Endothelial cell of umbilical vein (primary cell): ENCODE results near the gene CPVL. TPM values are rescaled to one million over a fixed set of nuclear protein-coding genes. Genes with fewer than 3 reads are reported as not detected.

Experiments used
- BruUV-seq: library from RNA; stranded (reverse); fragments of 400-500 nt; replicated peaks from 2 replicates; lab custom pipeline; 2021; lab: Mats Ljungman, UMichigan
- CTCF ChIA-PET: fragments of 300-600, 350-600 bp; sonication (Branson Sonifier 250); formaldehyde crosslinking; loops from one replicate; lab custom pipeline; 2021; ENCODE audit warnings: antibody characterized with exemption, inconsistent platforms; lab: Charles Lee
- POLR2A ChIA-PET: fragments of 300-600, 350-600 bp; sonication (Branson Sonifier 250); formaldehyde crosslinking; loops from one replicate; lab custom pipeline; 2021; ENCODE audit warnings: antibody characterized with exemption, inconsistent platforms; lab: Charles Lee
- DNase-seq: peaks from one replicate; pipeline ENCODE4 v3.0.0-alpha.2; 2011; ENCODE audit warnings: low read depth, low spot score
- FAIRE-seq: peaks from 2 replicates; lab custom pipeline; 2011; peaks lifted over from hg19 to GRCh38; lab: Jason Lieb, UNC
- H2AFZ ChIP-seq: 2 replicates; pipeline ENCODE4 v1.6.0; 2012; ENCODE audit warnings: low read depth, low read length, control low read depth, inconsistent platforms
- H3K27ac ChIP-seq: 2 replicates; pipeline ENCODE4 v1.5.1; 2011; ENCODE audit warnings: low read depth, mild to moderate bottlenecking, control low read depth, low read length, moderate library complexity; ENCODE audit not compliant: insufficient read depth
- H3K27me3 ChIP-seq, 2 experiments: 2 replicates each; pipeline versions ENCODE4 v1.6.0 to v1.6.1; 2011; ENCODE audit warnings: low read length in 2 of 2, mixed read lengths in 1 of 2; ENCODE audit not compliant: control insufficient read depth in 2 of 2, insufficient read depth in 2 of 2
- H3K36me3 ChIP-seq, 2 experiments: 2 replicates in 1 of 2; 3 replicates in 1 of 2; pipeline ENCODE4 v1.5.1; 2011; ENCODE audit warnings: low read length in 2 of 2, mild to moderate bottlenecking in 1 of 2, moderate library complexity in 1 of 2; ENCODE audit not compliant: control insufficient read depth in 2 of 2, insufficient read depth in 2 of 2; ENCODE audit errors: extremely low read depth in 1 of 2
- H3K4me1 ChIP-seq: 3 replicates; pipeline ENCODE4 v1.5.1; 2011; ENCODE audit warnings: mild to moderate bottlenecking, low read length; ENCODE audit not compliant: control insufficient read depth, insufficient read depth; ENCODE audit errors: extremely low read depth
- H3K4me2 ChIP-seq: 2 replicates; pipeline ENCODE4 v1.6.1; 2011; ENCODE audit warnings: low read length, control low read depth, mixed read lengths; ENCODE audit not compliant: insufficient read depth
- H3K4me3 ChIP-seq, 3 experiments: fragments of 200-600 bp in 1 of 3; sonication (generic), shearing (Covaris generic) in 1 of 3; replicated peaks in 1 of 3; 2 replicates each; pipeline ENCODE4 v1.5.1; 2011 to 2016; ENCODE audit warnings: control low read depth in 3 of 3, low read length in 3 of 3, mild to moderate bottlenecking in 2 of 3, inconsistent platforms in 1 of 3, low read depth in 1 of 3, moderate library complexity in 1 of 3; ENCODE audit not compliant: insufficient read depth in 1 of 3
- H3K79me2 ChIP-seq: 2 replicates; pipeline ENCODE4 v1.6.0; 2012; ENCODE audit warnings: low read length, inconsistent platforms; ENCODE audit not compliant: control insufficient read depth, insufficient read depth
- H3K9ac ChIP-seq: replicated peaks from 2 replicates; pipeline ENCODE3; 2011; ENCODE audit warnings: low read length, control low read depth; ENCODE audit not compliant: insufficient read depth; ENCODE audit errors: extremely low read depth
- H3K9me1 ChIP-seq: replicated peaks from 3 replicates; pipeline ENCODE4 v1.6.0; 2011; ENCODE audit warnings: mild to moderate bottlenecking, low read length; ENCODE audit not compliant: control insufficient read depth, insufficient read depth; ENCODE audit errors: extremely low read depth
- H3K9me3 ChIP-seq: replicated peaks from 2 replicates; pipeline ENCODE4 v1.5.1; 2012; ENCODE audit warnings: low read length, inconsistent platforms; ENCODE audit not compliant: control insufficient read depth, insufficient read depth
- H4K20me1 ChIP-seq: replicated peaks from 2 replicates; pipeline ENCODE3; 2011; ENCODE audit warnings: mild to moderate bottlenecking, low read length; ENCODE audit not compliant: control insufficient read depth, insufficient read depth; ENCODE audit errors: extremely low read depth
- CTCF ChIP-seq, 2 donors: IDR thresholded peaks; 1 replicate in 1 of 2; 2 replicates in 1 of 2; pipeline ENCODE4 v1.5.1; 2011; ENCODE audit warnings: low read length in 2 of 2, mild to moderate bottlenecking in 2 of 2, moderate library complexity in 2 of 2, control low read depth in 1 of 2, inconsistent platforms in 1 of 2, low read depth in 1 of 2; ENCODE audit not compliant: insufficient read depth in 1 of 2; ENCODE audit errors: extremely low read depth in 1 of 2
- EZH2 ChIP-seq: IDR thresholded peaks from 2 replicates; pipeline ENCODE4 v1.6.1; 2012; ENCODE audit warnings: borderline replicate concordance, low read depth, mild to moderate bottlenecking, moderate library complexity, low read length, inconsistent platforms; ENCODE audit not compliant: severe bottlenecking
- FOS ChIP-seq: IDR thresholded peaks from 2 replicates; pipeline ENCODE4 v1.6.1; 2011; ENCODE audit warnings: mild to moderate bottlenecking, low read length, moderate library complexity, borderline replicate concordance; ENCODE audit not compliant: insufficient read depth
- GATA2 ChIP-seq: IDR thresholded peaks from 2 replicates; pipeline ENCODE4 v1.7.0; 2011; ENCODE audit warnings: low read depth, mild to moderate bottlenecking, moderate library complexity, mixed read lengths, low read length; ENCODE audit not compliant: insufficient read length, insufficient read depth
- JUN ChIP-seq: IDR thresholded peaks from 2 replicates; pipeline ENCODE4 v1.6.1; 2011; ENCODE audit warnings: borderline replicate concordance, low read depth; ENCODE audit not compliant: insufficient read length, insufficient read depth
- MAX ChIP-seq: IDR thresholded peaks from 2 replicates; pipeline ENCODE4 v1.6.1; 2011; ENCODE audit not compliant: insufficient read depth, insufficient read length
- MYC ChIP-seq: IDR thresholded peaks from one replicate; pipeline ENCODE4 v1.6.1; 2011; ENCODE audit warnings: mild to moderate bottlenecking, low read depth, low read length
- POLR2A ChIP-seq: IDR thresholded peaks from 2 replicates; pipeline ENCODE4 v1.6.1; 2012; ENCODE audit warnings: low read depth, mild to moderate bottlenecking, control low read depth, low read length
- POLR2AphosphoS5 ChIP-seq: IDR thresholded peaks from 2 replicates; pipeline ENCODE4 v1.6.1; 2012; ENCODE audit warnings: low read depth, mild to moderate bottlenecking, control low read depth, low read length, moderate library complexity; ENCODE audit not compliant: insufficient read depth
- dilution Hi-C: fragments of 300-500 bp; cut with MboI; formaldehyde crosslinking; loops from one replicate; pipeline ENCODE4 v1.15.0; 2019; ENCODE audit warnings: low sequenced_read_pairs; ENCODE audit not compliant: extremely low pct_ligation_motif_present
- intact Hi-C: fragments of 100-400 bp; cut with micrococcal nuclease; formaldehyde crosslinking; loops from one replicate; pipeline ENCODE4 v1.10.0; 2022
- polyA plus RNA-seq, 4 experiments: library from polyadenylated mRNA; depleted of rRNA in 3 of 4; stranded (reverse) in 3 of 4; unstranded in 1 of 4; fragments of >200 nt; gene quantifications; 2 replicates each; pipeline versions ENCODE4 v1.2.1 to v1.2.3, GENCODE V29; 2011 to 2012; ENCODE audit warnings: missing spikeins in 1 of 4
- total RNA-seq: library from RNA; stranded (reverse); gene quantifications from 2 replicates; pipeline ENCODE4 v1.2.3, GENCODE V29; 2021

The CPVL gene
- total and polyA plus RNA-seq, 2 donors (not counting 3 experiments of a cell fraction or from before 2014, with no cell fraction given): 0.14 TPM; not detected in 1

GRCh38 chr7:29116361-29117200, 29.8 kb downstream of the CPVL start:
- H3K4me2 ChIP-seq: peak overlapping the region; percentile 49
- H3K9ac ChIP-seq: no peak overlapping the region
- ChIA-PET POLR2A (no interaction called here), CTCF (interaction anchor here (0.6 to 38.9 kb wide), 7 partner anchors 9 to 292 kb away, joined by 3 to 1408 read pairs (median 4); no protein-coding TSS in a partner anchor)
- no peaks in the 10 kb centered on the region for H3K36me3 ChIP-seq
- FAIRE-seq (peak; percentile 55), DNase-seq (peak; percentile 69)
- H2AFZ ChIP-seq: peak overlapping the region; percentile 44
- no peaks in the 10 kb centered on the region for H3K27me3 ChIP-seq
- no peak overlapping the region for H3K4me3 ChIP-seq
- intact Hi-C loops (loop anchor here (5.0 to 10.0 kb wide), 3 partner anchors 61 to 448 kb away; partner anchors contain the start of gene PRR15), dilution Hi-C loops (no loop called here)
- no TSS peak for BruUV-seq
- H4K20me1 ChIP-seq: no peaks in the 10 kb centered on the region
- H3K4me1 ChIP-seq: peaks cover 16% of the 10 kb centered on the region
- no peaks in the 10 kb centered on the region for H3K9me3 ChIP-seq
- TF ChIP-seq POLR2AphosphoS5 (no peak), FOS (peak; percentile 24)
- H3K9me1 ChIP-seq: no peaks in the 10 kb centered on the region
- H3K27ac ChIP-seq: no peak overlapping the region
- H3K79me2 ChIP-seq: no peaks in the 10 kb centered on the region

DNA sequence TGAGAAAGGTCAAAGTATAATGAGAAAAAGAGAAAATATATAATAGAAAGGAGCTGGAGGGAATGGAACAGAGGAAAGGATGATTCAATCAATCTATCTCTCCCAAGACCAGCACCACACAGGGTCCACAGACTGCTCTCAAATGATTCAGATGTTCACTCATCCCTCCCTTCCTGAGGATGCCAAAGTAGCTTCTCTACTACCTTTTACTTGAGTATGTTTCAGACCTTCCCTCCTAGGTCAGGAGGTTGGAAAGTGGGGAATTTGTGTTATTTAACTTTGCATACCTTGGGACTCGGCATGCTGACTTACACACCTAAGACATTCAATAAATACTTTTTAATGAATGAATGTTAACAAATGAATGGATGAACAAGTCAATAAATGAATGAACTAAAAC, 30.6 kb downstream of the CPVL start:
- intact Hi-C loops (loop anchor here (2.0 to 10.0 kb wide), 4 partner anchors 62 to 449 kb away; partner anchors contain the start of genes CHN2 and PRR15), dilution Hi-C loops (no loop called here)
- POLR2A ChIA-PET: no interaction called here
- no peaks in the 10 kb centered on the region for H3K36me3 ChIP-seq
- no peaks in the 10 kb centered on the region for H3K9me1 ChIP-seq
- no TSS peak for BruUV-seq
- no peaks in the 10 kb centered on the region for H4K20me1 ChIP-seq
- H3K27me3 ChIP-seq: peaks cover 0 to 1% of the 10 kb centered on the region in 2 experiments
- TF ChIP-seq GATA2 (no peak), EZH2 (no peak), FOS (no peak), MAX (no peak), POLR2AphosphoS5 (no peak), JUN (no peak), POLR2A (no peak), MYC (no peak), CTCF (IDR thresholded peaks at IDR 0.05; ENCODE audit: extremely low read depth in 1 of 2, insufficient read depth in 1 of 2, low read depth in 1 of 2, low read length in 2 of 2) (no peak)
- no peaks in the 10 kb centered on the region for H3K9me3 ChIP-seq
- H3K4me2 ChIP-seq: no peak overlapping the region
- DNase-seq (no peak), FAIRE-seq (no peak)
- H3K4me1 ChIP-seq: peaks cover 16% of the 10 kb centered on the region
- no peak overlapping the region for H3K4me3 ChIP-seq
- CTCF ChIA-PET: interaction anchor here (1.7 to 38.9 kb wide), 4 partner anchors 8 to 293 kb away, joined by 4 to 1408 read pairs (median 25); no protein-coding TSS in a partner anchor
- no peak overlapping the region for H3K27ac ChIP-seq
- no peak overlapping the region for H3K9ac ChIP-seq
- H2AFZ ChIP-seq: no peak overlapping the region
- no peaks in the 10 kb centered on the region for H3K79me2 ChIP-seq
